ENCODE measurements around the gene KIAA0753.

DNA sequence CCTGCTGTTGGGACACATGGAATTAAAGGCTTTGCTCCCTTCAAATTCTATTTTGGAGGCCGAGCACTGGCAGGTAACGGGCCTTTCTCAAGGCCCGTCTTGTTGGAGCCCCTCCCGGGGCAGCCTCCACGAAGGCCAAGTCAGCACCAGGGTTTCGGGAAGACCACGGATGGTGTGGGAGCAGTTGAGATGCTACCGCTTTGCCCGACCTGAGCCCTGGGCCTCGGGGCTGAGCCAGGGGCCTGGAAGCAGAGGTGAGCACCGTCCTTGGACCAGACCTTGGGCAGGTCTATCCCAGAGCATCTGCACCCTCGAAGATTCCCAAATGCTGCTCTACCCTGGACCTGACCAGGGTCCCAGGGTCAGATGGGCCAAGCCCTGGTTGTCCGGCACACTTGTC lies 34.1 kb upstream of the KIAA0753 start:
- TF ChIP-seq, protein P1, sequence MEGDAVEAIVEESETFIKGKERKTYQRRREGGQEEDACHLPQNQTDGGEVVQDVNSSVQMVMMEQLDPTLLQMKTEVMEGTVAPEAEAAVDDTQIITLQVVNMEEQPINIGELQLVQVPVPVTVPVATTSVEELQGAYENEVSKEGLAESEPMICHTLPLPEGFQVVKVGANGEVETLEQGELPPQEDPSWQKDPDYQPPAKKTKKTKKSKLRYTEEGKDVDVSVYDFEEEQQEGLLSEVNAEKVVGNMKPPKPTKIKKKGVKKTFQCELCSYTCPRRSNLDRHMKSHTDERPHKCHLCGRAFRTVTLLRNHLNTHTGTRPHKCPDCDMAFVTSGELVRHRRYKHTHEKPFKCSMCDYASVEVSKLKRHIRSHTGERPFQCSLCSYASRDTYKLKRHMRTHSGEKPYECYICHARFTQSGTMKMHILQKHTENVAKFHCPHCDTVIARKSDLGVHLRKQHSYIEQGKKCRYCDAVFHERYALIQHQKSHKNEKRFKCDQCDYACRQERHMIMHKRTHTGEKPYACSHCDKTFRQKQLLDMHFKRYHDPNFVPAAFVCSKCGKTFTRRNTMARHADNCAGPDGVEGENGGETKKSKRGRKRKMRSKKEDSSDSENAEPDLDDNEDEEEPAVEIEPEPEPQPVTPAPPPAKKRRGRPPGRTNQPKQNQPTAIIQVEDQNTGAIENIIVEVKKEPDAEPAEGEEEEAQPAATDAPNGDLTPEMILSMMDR (IDR thresholded peaks at IDR 0.05; ENCODE audit: insufficient read depth, low read length), result no peak
- no peak for TF ChIP-seq SPI1 (IDR thresholded peaks at IDR 0.05; ENCODE audit: borderline replicate concordance, low read depth)

Measured in HL-60 (cell line).